Left renal cortex interstitium (tissue), 4 donors: ENCODE measurements around the gene AKAP6. TPM values are rescaled to one million over a fixed set of nuclear protein-coding genes. Genes with fewer than 3 reads are reported as not detected.

ENCODE experiments used
- DNase-seq, 4 donors: peaks; one replicate each; pipeline ENCODE4 v3.0.0-alpha.2; 2013; ENCODE audit warnings: low read depth in 4 of 4, low spot score in 2 of 4, missing footprints in 1 of 4
- polyA plus RNA-seq, 4 donors: library from polyadenylated mRNA; unstranded; fragments of 120-200 nt; gene quantifications; one replicate each; pipeline ENCODE4 v1.2.1, GENCODE V29; 2013; ENCODE audit not compliant: insufficient read length in 4 of 4

The AKAP6 gene
- polyA plus RNA-seq, 4 donors = 1.8 to 3.6 (median 3.1) TPM

DNA sequence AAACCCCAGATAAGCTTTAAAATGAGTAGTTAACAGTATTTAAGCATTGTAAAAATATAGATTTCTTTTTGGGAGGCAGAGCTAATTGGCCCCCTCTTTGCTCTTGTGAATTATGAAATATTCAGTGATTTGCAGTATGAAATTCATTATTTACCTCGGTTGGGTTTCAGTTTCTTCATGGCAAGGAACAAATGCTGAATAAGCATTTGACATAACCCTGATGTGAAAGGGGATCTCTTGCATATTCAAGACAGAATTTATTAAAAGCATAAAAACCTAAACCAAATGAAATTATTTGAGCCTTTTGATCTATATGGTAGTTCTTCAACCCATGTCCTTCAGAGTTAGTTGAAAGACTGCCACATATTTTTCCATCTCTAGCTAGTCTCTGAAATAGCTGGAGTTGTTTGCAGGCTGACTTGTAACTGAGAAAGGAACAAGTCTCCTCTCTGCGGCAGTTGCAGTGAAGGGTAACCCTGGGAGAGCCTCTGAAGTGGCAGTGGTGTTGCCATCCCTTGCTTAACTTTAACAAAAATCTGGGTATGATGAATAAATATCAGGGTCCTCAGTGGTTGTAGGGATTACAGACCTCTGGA is 690 bp downstream of the AKAP6 start:
- DNase-seq = no peak

DNA sequence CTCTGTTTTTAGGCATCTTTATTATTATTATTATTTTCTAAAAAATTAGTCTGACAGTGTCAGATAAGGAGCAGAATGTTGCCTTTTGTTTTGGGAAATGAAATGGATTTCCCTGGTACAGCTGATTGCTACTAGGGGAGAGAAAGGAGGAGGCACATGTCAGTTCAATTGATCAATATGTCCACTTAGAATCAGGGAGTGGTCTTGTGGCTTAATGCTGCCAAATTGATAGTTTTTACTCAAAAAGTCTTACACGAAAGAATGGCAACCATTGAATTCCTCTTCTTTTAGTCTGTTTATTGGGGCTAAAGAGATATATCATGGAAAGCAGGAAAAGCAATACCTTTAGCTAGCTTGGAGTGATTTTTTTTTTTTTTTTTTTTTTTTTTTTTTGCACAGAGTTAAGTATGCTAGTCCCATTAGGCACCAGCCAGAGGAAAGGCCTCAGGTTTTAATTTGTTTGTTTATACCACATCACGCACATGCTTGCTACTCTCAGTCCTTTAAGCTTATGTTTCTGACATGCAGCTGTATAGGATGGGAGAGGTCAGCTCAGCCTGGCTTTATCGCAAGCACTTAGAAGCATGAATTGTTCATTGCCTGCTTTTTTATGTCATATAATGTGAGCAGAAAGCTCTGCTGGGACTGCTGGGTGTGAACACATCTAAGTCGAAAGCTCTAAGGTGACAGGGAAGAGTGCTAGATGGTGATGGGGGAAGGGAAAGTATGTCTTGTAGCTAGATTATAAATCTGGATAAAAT is 1.4 kb downstream of the AKAP6 start:
- DNase-seq = no peak

DNA sequence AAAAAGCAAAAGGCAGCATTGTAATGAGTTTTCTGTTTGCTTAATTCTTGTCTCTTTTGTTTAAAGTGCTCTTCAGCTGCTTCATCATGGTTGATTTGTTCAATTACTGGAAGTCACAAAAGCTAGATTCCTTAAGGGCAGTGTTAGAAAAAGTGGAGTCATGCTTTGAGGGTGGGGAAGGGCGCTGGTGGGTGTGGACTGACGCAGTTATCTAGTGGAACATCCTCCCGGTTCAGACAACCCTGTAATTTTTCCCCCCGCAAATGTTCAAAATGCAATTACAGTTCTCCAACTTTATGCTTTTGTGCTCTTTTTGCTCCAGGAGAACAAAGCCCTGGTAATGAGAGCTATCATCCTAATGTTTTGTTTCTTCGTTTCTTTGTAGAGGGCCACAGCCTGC is 2.1 kb downstream of the AKAP6 start:
- DNase-seq = no peak

DNA sequence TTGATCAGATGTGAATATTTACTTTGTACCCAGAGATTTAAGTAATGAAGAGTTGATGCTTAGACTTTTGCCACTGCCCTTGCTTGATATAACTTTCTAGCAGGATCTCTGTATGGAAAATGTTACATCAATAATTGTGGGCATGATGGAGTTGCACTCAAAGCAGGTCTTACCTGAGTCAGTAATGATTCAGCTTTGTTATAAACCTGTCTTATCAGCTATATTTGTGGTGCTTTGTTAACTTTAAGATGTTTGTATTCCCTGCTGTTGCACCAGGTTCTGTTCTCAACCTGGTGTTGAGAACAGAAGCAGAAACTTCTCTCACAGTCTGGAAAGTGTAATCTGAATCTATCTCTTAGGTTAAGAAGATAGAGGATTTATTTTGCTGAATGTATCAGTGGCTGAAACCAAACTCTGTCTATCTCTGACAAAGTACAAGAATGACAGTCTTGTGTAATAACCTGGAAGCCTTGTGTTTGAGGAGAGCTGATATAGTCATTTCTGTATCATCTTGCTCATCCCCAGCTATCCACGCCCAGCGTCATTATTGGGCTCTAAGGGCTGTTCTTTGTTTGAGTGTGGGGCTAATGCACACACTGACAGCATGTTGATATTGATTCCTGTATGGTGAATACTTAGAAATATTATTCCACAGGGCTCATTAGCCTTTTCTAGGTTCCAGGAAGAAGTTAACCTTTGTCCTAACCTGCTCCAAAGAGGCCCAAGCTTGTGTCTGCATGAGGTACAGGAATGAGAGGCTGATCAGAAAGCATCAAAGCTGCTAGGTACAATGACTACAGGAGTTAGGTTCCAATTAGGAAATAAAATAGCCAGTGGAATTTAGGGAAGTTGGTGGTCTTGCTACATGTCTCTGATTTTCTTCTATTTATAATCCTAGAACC is 3.6 kb downstream of the AKAP6 start:
- no peak for DNase-seq

DNA sequence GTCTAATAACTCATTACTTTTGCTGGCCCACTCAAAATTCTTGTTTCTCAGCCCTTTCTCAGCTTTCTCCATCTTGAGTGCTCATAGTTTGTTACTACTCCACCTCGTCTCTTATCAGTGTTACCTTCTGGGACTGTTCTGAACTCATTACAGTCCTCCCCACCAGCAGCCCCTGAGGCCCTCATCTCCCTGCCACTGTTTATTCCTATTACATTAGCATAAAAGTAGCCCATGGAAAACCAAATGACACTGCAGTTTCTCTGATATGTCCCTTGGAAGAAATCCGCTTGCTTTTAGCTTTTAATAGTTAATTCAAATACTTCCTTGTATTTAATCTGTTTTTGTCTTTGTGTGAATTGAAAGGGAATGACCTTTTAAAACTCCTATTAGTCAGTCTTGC is 7.6 kb downstream of the AKAP6 start:
- DNase-seq = no peak

DNA sequence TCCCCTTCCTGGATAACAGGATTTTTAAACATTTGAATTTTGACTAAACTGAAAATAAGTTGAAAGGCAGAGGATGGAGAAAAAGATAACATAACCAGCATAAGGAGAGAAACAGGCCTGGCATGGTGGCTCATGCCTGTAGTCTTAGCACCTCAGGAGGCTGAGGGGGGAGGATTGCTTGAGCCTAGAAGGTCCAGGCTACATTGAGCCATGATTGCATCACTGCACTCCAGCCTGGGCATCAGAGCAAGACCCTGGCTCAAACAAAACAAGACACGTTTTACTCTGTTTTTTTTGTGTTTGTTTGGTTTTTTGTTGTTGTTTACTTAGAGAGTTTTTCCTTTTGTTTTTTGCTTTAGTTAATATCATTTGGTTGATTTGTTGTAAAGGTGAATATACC is 8.7 kb downstream of the AKAP6 start:
- no peak for DNase-seq

DNA sequence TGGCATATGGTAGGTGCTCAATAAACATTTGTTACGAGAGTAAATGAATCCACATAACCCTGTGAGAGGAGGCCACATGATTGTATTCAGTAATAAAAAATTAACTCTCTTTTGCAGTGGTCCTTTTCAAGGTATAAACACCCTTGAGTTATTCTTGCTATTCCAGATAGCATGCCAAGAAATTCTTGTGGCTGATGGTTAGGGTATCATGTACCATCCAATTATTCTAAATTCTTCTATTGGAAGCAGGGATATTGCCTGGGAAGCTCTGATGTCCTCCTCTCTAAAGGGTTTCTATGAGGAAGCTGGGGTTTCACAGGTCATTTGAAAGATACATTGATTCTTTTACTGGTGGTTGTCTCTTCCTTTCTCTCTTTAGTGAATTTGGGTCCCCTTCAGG is 10.1 kb downstream of the AKAP6 start:
- no peak for DNase-seq

DNA sequence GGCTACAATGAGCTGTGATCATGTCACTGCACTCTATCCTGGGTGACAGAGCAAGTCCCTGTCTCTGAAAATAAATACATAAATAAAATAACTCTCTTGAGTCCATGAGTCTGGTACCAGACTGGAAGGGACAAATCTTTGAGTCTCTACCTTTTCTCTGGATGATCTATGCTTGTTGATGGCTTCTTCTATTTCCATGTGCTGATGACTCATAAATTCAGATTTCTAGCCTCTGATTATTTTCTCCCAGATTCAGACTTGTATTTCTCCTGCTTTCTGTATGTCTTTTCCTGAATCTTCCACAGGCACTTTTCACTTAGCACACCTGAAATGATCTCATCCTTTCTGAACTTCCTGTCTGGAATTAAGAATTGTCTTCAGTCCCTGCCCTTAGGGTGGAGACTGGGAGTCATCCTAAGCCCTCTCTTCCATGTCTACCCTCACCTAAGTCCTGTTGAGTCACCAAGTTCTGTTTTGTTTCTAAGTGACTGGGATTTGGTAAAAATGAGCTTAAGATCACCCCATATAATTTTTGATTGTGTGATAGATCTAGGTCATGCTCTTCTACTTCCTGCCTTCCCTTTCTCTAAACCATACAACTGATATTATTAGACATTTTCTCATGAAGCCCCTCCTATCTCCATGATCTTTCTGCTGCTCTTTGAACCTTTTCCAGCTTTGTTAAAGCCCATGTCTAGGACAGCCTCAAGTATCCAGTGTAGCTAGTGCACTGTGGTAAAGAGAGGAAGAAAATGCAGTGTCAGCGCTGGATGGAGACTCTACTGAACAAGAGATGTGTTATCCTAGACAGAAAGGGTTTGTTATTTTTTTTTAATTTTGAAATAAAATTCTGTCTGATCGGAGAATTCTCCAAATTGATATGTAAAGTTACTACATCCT is 13.1 kb downstream of the AKAP6 start:
- DNase-seq = no peak

DNA sequence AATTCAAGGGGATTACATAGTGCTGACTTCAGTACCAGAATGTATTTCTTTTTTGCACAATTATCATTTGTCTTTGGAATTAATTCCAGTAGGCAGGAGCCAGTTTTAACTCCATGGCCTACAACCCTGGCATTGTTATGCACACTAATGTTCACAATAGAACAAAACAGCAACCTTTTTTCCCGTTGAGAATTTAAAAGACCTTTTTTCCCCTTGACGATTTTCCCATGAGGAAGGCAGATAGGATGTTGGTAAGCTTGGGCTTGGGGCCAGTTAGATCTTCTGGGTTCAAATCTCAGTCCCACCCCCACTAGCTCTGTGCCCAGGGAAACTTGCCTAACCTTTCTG is 13.7 kb downstream of the AKAP6 start:
- DNase-seq = no peak

DNA sequence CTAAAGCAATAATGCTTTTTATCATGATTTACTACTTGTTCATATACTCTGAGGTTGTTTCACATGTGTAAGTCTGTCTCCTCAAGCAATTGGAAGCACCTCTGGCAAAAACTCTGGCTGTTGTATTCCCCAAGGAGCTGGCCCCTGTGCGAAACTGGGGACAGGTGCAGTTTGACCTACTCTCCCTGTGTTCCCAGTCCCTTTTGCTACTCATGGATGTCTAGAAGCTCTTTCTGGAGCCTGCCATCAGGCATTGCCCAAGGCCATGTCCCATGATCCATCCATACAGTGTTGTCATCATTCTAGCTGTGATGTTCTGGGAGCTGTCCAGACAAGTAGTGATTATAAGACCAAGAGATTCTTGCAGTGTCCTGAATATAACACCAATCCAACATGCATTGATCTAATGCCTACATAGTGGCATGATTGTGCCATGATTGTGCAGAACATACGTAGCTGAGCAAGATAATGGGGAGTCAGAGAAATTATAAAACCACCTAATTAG is 14.9 kb downstream of the AKAP6 start:
- no peak for DNase-seq

DNA sequence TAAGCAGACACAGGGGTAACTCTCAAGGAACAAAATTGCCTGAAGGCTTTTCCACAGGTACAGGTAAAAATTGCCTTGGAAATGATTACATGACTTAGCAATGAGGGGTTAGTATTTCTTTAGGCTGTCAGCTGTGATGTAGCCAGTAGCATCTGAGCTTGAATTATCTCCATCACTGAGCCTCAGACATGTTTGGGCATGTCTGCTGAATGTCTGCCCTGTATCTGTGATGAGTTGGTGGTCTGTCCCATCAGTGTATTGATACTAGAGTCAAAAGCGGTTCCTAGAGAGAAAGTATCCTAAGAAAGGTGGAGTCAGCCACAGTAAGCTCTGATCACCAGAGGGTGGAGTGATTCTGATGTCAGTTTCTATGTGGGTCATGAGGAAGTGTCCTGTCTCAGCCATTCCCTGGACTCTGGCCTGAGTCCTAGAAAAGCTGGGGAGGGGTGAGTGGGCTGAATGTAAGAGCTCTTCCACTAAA is 16.3 kb downstream of the AKAP6 start:
- DNase-seq = no peak

DNA sequence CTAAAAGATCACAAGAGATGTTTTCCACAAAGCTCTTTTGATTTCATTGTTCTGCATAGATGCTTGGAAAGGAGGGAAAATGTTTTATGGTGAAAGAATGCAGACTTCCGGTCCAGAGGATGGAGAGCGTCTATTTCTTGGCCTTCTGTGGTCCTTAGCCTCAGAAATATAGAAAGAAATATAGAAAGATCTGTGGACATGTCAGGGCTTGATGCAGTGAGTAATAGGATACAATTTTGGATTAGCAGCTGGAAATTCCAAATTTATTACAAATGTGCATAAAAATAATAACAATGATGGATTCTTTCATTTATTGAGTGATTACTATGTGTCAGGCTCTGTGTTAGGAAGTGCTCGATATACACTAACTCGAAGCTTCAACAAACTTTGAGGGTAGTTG is 20.2 kb downstream of the AKAP6 start:
- DNase-seq = no peak

DNA sequence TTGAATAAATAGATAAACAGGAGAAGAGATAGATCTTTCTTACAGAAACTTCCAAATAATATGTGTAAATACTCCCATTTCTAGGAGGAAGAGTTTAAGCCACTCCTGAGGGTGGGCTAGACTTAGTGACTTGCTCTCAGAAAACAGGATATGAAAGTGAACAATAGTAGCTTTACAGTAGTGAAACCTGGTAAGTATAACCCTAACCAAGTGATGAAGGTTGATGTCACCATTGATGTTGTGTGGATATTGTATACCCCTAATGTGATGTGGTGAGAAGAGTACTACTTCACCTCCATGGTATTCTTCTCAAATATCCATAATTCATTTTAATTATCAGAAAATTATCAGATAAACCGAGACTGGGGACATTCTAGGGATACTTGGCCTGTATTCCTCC is 20.9 kb downstream of the AKAP6 start:
- DNase-seq = no peak

DNA sequence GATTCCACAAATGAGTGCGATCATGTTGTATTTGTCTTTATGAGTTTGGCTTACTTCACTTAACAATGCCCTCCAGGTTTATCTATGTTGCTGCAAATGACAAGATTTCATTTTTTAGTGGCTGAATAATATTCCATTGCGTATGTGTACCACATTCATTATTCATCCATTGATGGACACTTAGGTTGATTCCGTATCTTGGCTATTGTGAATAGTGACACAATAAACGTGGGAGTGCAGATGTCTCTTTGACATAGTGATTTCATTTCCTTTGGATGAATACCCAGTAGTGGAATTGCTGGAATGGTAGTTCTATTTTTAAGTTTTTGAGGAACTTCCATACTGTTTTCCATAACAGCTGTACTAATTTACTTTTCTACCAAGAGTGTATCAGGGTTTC is 23.5 kb downstream of the AKAP6 start:
- DNase-seq = no peak

DNA sequence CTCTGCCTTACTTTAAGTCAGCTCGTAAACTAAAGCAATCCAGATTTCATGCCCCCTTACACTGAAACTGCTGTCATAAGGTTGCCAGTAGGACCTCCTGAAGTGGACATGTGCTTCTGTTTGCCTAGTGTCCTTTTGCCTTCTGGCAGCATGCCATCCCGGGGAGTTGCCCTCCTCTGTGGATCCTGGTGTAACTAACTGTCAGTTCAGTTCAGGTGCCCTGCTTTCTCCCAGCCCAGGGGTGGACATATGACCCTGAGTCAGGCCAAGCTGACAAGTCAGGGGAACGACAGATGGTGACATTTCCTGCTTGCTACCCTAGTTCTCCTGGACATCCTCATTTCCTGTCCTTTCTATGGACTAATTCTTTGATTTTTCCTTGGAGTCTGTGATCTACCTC is 25.6 kb downstream of the AKAP6 start:
- DNase-seq = no peak

DNA sequence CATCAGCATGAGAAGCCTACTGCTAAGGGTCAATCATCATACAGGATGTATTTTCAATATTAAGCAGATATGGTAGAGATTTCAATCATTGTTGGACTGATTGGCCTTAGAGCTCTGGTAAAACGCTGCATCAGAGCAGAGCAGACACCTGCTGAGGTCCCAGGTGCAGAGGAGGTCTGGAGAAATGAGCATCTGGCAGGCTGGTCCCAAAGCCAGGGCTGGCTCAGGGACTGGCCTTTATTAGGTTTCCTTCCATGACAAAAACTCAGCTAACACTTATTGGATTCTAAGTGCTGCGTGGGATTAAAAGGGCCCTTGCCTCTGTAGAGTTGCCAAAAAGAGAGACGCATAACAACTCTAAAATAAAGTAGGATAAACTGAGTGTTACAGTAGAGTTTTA is 29.7 kb downstream of the AKAP6 start:
- no peak for DNase-seq

DNA sequence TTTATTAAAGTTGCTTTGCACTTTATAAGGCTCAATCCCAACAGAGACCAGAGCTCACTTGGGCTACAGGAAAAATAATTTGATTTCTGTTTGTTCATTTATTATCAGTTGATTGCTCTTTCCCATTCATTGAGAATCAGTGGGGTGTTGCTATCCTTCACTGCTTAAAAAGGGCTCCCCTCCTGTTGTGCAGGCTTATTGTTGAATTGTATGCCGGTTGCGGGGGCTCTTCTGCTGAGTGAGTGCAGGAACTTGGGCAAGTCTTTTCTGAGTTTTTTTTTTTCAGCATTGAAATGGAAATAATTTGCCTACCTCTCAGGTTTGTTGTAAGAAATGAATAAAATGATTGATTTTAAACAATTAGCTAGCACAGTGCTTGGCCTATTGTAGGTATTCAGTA is 32.6 kb downstream of the AKAP6 start:
- DNase-seq = no peak

DNA sequence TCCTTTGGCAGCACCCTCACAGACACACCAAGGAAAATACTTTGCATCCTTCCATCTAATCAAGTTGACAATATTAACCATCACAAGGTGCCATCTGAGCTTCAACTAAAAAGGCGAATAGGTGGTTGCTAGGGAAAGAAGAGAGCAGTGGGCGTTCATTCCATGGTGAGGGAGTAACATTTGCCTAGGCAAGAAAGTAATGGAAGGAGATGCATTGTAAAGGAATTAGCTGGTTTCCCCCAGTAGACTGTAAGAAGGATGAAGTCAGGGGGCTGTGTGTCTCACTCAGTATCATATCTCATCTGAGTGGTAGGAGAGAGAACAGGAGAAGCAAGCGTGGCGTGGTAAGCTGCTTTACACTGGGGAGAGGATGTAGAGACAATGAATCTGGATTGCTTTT is 34.7 kb downstream of the AKAP6 start:
- DNase-seq = no peak

DNA sequence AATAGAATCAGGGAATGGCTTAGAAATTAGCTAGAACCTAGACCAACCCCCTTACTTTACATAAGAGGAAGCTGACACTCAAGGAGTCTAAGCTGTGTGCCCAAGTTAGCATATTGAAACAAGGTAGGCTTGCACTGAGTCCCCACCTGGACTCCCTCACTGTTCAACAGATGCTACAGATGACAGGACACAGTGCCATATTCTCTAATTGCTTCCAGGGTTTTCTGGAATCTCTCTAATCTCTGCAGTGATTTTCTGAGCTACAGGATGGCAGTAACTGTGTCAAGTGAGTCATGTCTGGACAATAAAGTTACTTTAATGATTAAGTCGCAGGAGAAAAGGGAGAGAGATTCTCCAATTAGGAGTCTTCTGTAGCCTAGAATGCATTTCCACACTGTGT is 35.8 kb downstream of the AKAP6 start:
- DNase-seq = no peak

DNA sequence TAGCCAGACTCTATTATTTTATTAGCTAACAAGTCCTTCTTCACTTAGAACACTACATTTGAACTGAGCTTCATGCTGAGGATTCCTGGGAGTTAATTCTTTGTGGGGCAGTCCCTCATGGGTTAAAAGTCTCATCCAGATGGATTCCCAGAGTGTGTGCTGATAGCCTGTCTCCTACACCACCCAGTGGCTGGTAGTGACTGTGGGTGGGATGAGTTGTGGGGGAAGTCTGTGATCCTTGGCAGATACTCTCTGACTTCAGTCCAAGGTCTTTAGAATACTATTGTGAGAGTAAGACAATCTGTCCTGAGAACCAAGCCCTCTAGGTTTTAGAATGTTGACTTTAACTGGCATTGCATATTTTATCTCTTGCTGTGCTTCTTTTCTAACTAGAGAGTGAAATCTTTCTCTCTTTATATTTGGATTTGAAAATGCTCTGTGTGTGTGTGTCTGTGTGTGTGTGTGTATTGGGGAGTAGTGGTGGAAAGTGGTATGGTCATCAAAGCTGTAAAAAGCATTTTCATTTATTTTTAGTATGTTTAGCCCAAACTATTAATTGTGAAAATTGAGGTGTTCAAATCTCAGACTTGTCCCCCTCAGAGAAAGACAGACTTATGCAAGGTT is 37.3 kb downstream of the AKAP6 start:
- no peak for DNase-seq
